ENCODE data around the gene EXOSC3. TPM values are rescaled to one million over a fixed set of nuclear protein-coding genes. Genes with fewer than 3 reads are reported as not detected.
A peak's percentile ranks its signal among the peaks of the same experiment; 100 is the strongest.

The EXOSC3 gene
- total RNA-seq, 1 experiment from 2014 or later, result 81.0 TPM

DNA sequence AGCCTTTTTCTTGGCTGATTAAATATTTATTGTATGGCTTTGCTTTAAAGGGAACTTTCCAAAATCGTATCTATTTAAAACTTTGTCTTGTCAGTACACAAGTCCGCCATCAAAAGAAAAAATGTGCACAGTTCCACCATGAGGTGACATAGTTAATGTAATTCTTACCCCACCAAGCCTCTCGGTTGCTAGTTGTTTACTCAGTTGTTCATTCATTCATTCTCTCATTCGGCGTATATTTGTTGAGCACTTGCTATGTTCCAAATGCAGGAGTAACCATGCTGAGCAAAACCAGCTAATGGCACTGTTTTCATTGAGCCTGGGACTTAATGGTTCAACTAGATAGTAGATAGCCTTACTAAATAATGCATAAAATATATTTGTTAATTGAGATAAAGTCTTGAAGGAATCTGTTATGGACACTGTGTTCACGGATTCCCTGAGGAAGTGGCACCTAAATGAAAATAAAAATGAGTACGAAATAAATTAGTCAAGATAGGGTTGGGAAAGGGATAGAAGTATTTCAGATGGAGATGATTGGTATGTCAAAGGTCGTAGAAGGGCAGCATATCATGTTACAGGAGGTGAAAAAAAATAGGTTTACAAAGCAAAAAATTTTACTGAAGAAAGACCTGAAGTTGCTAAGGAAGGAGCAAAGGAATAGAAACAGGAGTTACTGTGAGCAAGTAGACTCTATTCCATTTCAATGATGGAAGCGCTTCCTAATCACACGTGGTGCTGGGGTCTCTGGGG, 17.3 kb upstream of the EXOSC3 start:
- Histone ChIP-seq H3K79me1 (ENCODE audit: insufficient read depth, low read depth, low read length, poor library complexity, severe bottlenecking) (no peaks in the 10 kb centered on the region), H3K79me2 (ENCODE audit: insufficient read depth, low read length) (peaks cover 7% of the 10 kb centered on the region; the same call in 1 of the 2 replicates), H3K4me2 (ENCODE audit: insufficient read depth, insufficient read length, low read length) (peak overlapping the region; percentile 99), H3T11ph (ENCODE audit: low read length) (no peak overlapping the region), H2AFZ (ENCODE audit: low read length) (no peak overlapping the region), H3K23ac (ENCODE audit: insufficient read length, low read depth, low read length) (no peak overlapping the region), H3K4me1 (ENCODE audit: insufficient read depth, low read length) (peaks cover 2% of the 10 kb centered on the region), H2BK5ac (ENCODE audit: insufficient read length, low read length) (no peak overlapping the region), H2AK5ac (ENCODE audit: insufficient read length, low read length) (no peak overlapping the region), H4K91ac (ENCODE audit: insufficient read length, low read depth, low read length) (no peak overlapping the region), H3K4ac (ENCODE audit: low read depth, low read length) (no peak overlapping the region), H3K14ac (ENCODE audit: insufficient read depth, low read length) (no peak overlapping the region), H3K9ac (ENCODE audit: extremely low read depth, insufficient read length, low read length) (peak overlapping the region; percentile 70), H3K56ac (ENCODE audit: insufficient read length, low read depth, low read length) (no peak overlapping the region), H4K5ac (ENCODE audit: insufficient read length, low read depth, low read length) (no peak overlapping the region), H3K23me2 (ENCODE audit: insufficient read length, low read depth, low read length, poor library complexity, severe bottlenecking) (peaks cover 11% of the 10 kb centered on the region), H2BK120ac (ENCODE audit: low read depth, low read length, poor library complexity, severe bottlenecking) (no peak overlapping the region), H2BK15ac (ENCODE audit: low read depth, low read length) (no peak overlapping the region), H2BK20ac (ENCODE audit: low read depth, low read length, poor library complexity, severe bottlenecking) (no peak overlapping the region), H3K9me3 (ENCODE audit: control insufficient read depth, low read depth, low read length) (no peaks in the 10 kb centered on the region), H3K27ac (ENCODE audit: insufficient read length, low read depth, low read length) (no peak overlapping the region), H4K8ac (replicated peaks; ENCODE audit: insufficient read length, low read depth, low read length) (no peak overlapping the region), H3K18ac (ENCODE audit: insufficient read length, low read depth, low read length) (no peak overlapping the region), H4K20me1 (ENCODE audit: control insufficient read depth, insufficient read depth, insufficient read length) (no peaks in the 10 kb centered on the region), H2BK12ac (ENCODE audit: insufficient read length, low read depth, low read length) (no peak overlapping the region), H3K27me3 (ENCODE audit: insufficient read depth, low read length) (no peaks in the 10 kb centered on the region)
- Mint-ChIP-seq H3K27ac (no peak overlapping the region), H3K9me3 (no peaks in the 10 kb centered on the region), H3K4me3 (peak overlapping the region; percentile 97 to 98), H3K4me1 (peaks cover 23 to 25% of the 10 kb centered on the region in 2 experiments), H3K36me3 (ENCODE audit: insufficient read depth in 1 of 3, low read depth in 3 of 3) (no peaks in the 10 kb centered on the region; a peak in 1 of 7 replicates), H3K27me3 (ENCODE audit: low read depth) (no peaks in the 10 kb centered on the region)
- TF ChIP-seq, protein P1, sequence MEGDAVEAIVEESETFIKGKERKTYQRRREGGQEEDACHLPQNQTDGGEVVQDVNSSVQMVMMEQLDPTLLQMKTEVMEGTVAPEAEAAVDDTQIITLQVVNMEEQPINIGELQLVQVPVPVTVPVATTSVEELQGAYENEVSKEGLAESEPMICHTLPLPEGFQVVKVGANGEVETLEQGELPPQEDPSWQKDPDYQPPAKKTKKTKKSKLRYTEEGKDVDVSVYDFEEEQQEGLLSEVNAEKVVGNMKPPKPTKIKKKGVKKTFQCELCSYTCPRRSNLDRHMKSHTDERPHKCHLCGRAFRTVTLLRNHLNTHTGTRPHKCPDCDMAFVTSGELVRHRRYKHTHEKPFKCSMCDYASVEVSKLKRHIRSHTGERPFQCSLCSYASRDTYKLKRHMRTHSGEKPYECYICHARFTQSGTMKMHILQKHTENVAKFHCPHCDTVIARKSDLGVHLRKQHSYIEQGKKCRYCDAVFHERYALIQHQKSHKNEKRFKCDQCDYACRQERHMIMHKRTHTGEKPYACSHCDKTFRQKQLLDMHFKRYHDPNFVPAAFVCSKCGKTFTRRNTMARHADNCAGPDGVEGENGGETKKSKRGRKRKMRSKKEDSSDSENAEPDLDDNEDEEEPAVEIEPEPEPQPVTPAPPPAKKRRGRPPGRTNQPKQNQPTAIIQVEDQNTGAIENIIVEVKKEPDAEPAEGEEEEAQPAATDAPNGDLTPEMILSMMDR (conservative IDR thresholded peaks at IDR 0.05), result no peak
- DNase-seq, result no peak
- WGBS (ENCODE audit: extremely low coverage, insufficient read length, low lambda C conversion rate), result 100% methylated on average over 1 of the region's 10 CpGs
